Neural progenitor cell (in vitro differentiated cells): ENCODE results near the gene SULT1A3. TPM values are rescaled to one million over a fixed set of nuclear protein-coding genes. Genes with fewer than 3 reads are reported as not detected.
A peak's percentile ranks its signal among the peaks of the same experiment; 100 is the strongest.
"Not testable (repeated sequence)": the region's sequence is repeated elsewhere in the genome, so short reads cannot be mapped to it uniquely, and the experiment has no call there.

Source experiments
- DNase-seq: peaks from one replicate; pipeline ENCODE4 v3.0.0-alpha.2; 2016; ENCODE audit warnings: low spot score
- H2AFZ ChIP-seq: fragments of 200-600 bp; sonication (generic); replicated peaks from 2 replicates; pipeline ENCODE4 v1.6.1; 2016; ENCODE audit warnings: antibody characterized with exemption
- H3F3A ChIP-seq: fragments of 200-600 bp; sonication (generic); 2 replicates; pipeline ENCODE4 v1.6.1; 2016; ENCODE audit warnings: antibody characterized with exemption, low read depth
- H3K27ac ChIP-seq: fragments of 200-600 bp; sonication (generic); 2 replicates; pipeline ENCODE4 v1.5.1; 2016; ENCODE audit warnings: mild to moderate bottlenecking
- H3K27me3 ChIP-seq: fragments of 200-600 bp; sonication (generic); 2 replicates; pipeline ENCODE4 v1.6.1; 2016; ENCODE audit warnings: mild to moderate bottlenecking, moderate library complexity
- H3K36me3 ChIP-seq: fragments of 200-600 bp; sonication (generic); 2 replicates; pipeline ENCODE4 v1.5.1; 2016
- H3K4me1 ChIP-seq: fragments of 200-600 bp; sonication (generic); 2 replicates; pipeline ENCODE4 v1.6.1; 2016; ENCODE audit warnings: mixed run types
- H3K4me2 ChIP-seq: fragments of 200-600 bp; sonication (generic); 2 replicates; pipeline ENCODE4 v1.6.1; 2016
- H3K4me3 ChIP-seq: fragments of 200-600 bp; sonication (generic); 2 replicates; pipeline ENCODE4 v1.5.1; 2016
- H3K79me2 ChIP-seq: fragments of 200-600 bp; sonication (generic); 2 replicates; pipeline ENCODE4 v1.6.1; 2016; ENCODE audit warnings: low read depth
- H3K9ac ChIP-seq: fragments of 200-600 bp; sonication (generic); 2 replicates; pipeline ENCODE4 v1.6.1; 2016
- H3K9me3 ChIP-seq: fragments of 200-600 bp; sonication (generic); 2 replicates; pipeline ENCODE4 v1.5.1; 2016; ENCODE audit warnings: low read depth
- H4K20me1 ChIP-seq: fragments of 200-600 bp; sonication (generic); 2 replicates; pipeline ENCODE4 v1.6.1; 2016; ENCODE audit warnings: low read depth
- H3K27ac Mint-ChIP-seq: 3 replicates; pipeline ENCODE4 v1.8.0; 2021; ENCODE audit warnings: mixed read lengths
- H3K27me3 Mint-ChIP-seq: 2 replicates; pipeline ENCODE4 v1.8.0; 2022; ENCODE audit warnings: low read depth, mild to moderate bottlenecking, inconsistent platforms, moderate library complexity, mixed read lengths; ENCODE audit not compliant: insufficient read depth
- H3K36me3 Mint-ChIP-seq: 3 replicates; pipeline ENCODE4 v1.8.0; 2021; ENCODE audit warnings: mixed read lengths
- H3K4me1 Mint-ChIP-seq: 3 replicates; pipeline ENCODE4 v1.8.0; 2021; ENCODE audit warnings: mixed read lengths
- H3K4me3 Mint-ChIP-seq: 3 replicates; pipeline ENCODE4 v1.8.0; 2021; ENCODE audit warnings: mild to moderate bottlenecking, moderate library complexity, mixed read lengths
- H3K9me3 Mint-ChIP-seq: 3 replicates; pipeline ENCODE4 v1.8.0; 2020; ENCODE audit warnings: mixed read lengths
- total RNA-seq: library from RNA; depleted of rRNA; stranded (reverse); fragments of >200 nt; gene quantifications from 2 replicates; pipeline ENCODE4 v1.2.3, GENCODE V29; 2015; ENCODE audit warnings: low replicate concordance

The SULT1A3 gene
- total RNA-seq, 1 donor from 2014 or later: 6.2 TPM

DNA sequence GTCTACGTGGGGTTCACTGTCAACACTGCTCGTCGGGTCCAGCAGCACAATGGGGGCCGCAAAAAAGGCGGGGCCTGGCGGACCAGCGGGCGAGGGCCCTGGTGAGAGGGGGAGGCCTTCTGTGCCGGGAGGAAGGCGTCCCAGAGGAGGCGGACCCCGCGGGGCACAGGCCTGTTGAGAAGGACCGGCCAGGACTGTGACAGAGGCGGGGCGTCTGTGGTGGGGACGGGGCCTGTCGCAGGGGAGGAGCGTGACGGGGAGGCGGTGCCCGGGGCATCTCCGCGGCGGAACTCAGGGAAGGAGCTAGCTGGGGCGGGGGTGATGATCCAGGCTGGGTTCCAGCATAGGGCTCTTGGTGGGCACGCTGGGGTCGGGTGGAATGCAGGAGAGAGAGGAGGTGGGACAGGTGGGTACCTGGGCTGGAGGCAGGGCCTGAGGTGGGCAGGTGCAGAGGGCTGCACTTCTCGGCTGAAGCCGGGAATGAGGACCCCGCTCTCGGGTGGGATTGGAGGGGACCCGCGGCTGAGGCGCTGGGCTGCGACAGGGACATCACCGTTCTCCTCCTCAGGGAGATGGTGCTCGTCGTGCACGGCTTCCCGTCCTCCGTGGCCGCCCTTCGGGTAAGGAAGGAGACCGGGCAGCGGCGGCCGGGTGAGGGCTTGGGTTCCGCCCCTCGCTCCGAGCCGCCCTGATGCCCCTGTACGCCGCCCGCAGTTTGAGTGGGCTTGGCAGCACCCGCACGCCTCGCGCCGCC, 4.7 kb upstream of the SULT1A3 start:
- not testable (repeated sequence) for H3F3A ChIP-seq, H3K27ac Mint-ChIP-seq, H3K4me3 Mint-ChIP-seq, H3K27me3 ChIP-seq, H3K79me2 ChIP-seq, H3K36me3 ChIP-seq, H3K27me3 Mint-ChIP-seq, H3K4me1 ChIP-seq, H3K9ac ChIP-seq, H3K9me3 Mint-ChIP-seq, H3K4me1 Mint-ChIP-seq, H3K36me3 Mint-ChIP-seq, H4K20me1 ChIP-seq, H3K9me3 ChIP-seq, DNase-seq, H3K27ac ChIP-seq, H2AFZ ChIP-seq
- H3K4me2 ChIP-seq: peak overlapping the region; percentile 81
- peak overlapping the region; percentile 49 for H3K4me3 ChIP-seq

DNA sequence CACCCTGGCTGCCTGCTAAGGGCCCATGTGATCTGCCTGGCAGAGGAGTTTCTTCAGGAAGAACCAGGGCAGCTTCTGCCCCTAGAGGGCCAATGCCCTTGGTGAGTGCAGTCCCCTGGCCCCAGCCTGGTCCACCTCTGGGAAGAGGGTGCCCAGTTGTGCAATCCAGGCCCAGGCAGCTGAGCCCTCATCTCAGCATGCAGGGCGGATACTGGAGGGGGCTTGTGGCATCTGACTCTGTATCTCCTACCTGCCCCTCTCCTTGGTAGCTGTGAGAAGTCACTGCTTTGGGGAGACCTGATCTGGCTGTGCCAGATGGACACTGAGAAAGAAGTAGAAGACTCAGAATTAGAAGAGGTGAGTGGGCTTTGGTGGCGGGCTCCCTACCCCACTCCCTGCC, 2.1 kb upstream of the SULT1A3 start:
- H3K4me3 Mint-ChIP-seq: not testable (repeated sequence)

DNA sequence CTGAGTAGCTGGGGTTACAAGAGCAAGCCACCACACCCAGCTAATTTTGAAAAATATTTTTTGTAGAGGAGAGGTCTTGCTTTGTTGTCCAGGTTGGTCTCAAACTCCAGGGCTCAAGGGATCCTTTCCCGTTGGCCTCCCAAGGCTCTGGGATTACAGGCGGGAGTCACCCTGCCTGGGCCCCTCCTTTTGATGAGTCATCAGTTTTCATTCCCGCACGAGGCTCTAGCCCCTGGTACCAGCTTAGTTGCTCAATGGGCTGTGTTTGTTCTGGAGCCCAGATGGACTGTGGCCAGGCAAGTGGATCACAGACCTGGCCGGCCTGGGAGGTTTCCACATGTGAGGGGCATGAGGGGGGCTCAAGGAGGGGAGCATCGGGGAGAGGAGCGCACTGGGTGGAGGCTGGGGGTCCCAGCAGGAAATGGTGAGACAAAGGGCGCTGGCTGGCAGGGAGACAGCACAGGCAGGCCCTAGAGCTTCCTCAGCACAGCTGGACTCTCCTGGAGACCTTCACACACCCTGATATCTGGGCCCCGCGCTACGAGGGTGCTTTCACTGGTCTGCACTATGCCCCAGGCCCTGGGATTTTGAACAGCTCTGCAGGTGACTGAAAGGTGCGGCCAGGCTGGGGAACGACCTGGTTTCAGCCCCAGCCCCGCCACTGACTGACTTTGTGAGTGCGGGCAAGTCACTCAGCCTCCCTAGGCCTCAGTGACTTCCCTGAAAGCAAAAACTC, 721 bp downstream of the SULT1A3 start:
- H3K27me3 Mint-ChIP-seq, H3K9ac ChIP-seq, H3K4me2 ChIP-seq, H4K20me1 ChIP-seq, DNase-seq, H3F3A ChIP-seq, H3K36me3 Mint-ChIP-seq, H3K27ac ChIP-seq, H3K27ac Mint-ChIP-seq, H3K9me3 ChIP-seq, H3K4me3 Mint-ChIP-seq, H3K9me3 Mint-ChIP-seq, H3K4me3 ChIP-seq, H3K27me3 ChIP-seq, H3K79me2 ChIP-seq, H3K4me1 ChIP-seq, H3K36me3 ChIP-seq, H3K4me1 Mint-ChIP-seq, H2AFZ ChIP-seq: not testable (repeated sequence)

More for the DNA sequence above, 2.1 kb upstream of the SULT1A3 start:
- DNase-seq, H3K27ac Mint-ChIP-seq, H3K9ac ChIP-seq, H3K36me3 ChIP-seq, H3K27ac ChIP-seq, H3K79me2 ChIP-seq, H3K36me3 Mint-ChIP-seq, H3F3A ChIP-seq, H3K4me1 Mint-ChIP-seq, H3K4me1 ChIP-seq, H3K9me3 ChIP-seq, H3K27me3 Mint-ChIP-seq, H3K4me2 ChIP-seq, H3K4me3 ChIP-seq, H3K9me3 Mint-ChIP-seq, H3K27me3 ChIP-seq, H2AFZ ChIP-seq, H4K20me1 ChIP-seq: not testable (repeated sequence)

DNA sequence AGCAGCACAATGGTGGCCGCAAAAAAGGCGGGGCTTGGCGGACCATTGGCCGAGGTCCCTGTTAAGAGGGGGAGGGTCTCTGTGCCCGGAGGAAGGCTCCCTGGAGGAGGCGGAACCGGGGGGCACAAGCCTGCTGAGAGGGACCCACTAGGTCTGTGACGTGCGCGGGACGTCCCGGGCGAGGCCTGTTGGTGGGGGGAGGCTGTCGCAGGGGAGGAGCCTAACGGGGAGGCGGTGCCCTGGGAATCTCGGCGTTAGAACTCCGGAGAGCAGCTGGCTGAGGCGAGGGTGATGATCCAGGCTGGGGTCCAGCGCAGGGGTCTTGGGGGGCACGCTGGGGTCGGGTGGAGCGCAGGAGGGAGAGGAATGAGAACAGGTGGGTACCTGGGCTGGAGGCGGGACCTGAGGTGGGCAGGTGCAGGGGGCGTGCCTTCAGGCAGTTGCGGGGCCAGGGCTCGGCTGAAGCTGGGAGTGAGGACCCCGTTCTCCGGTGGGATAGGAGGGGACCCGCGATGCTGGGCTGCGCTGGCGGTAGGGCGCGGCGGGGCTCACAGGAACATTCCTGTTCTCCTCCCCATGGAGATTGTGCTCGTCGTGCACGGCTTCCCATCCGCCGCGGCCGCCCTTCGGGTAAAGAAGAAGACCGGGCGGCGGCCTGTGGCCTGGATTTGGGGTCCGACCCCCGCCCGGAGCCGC, 6.6 kb downstream of the SULT1A3 start:
- H3K4me3 ChIP-seq: peak overlapping the region; percentile 47
- not testable (repeated sequence) for DNase-seq

DNA sequence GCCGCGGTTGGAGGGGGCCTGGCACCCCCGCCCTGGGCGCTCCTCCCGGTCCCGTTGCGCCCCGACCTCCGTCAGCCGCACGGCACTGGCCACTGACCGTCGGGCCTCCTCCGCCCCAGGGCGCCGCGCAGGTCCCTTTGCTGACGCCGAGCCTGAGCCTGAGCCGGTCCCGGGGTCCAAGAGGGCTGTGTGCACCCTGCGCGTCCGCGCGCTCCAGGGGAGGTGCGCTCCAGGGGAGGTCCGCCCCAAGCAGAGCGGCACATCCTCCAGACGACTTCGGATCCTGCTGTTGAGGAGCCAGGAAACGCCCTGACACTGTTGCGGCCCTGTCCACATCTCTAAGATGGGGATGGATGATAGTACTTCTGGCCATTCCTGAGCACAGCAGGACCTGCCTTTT, 7.2 kb downstream of the SULT1A3 start:
- not testable (repeated sequence) for H3K4me3 Mint-ChIP-seq, H3K36me3 Mint-ChIP-seq, H3F3A ChIP-seq, H3K27me3 ChIP-seq, H3K27me3 Mint-ChIP-seq, DNase-seq, H3K79me2 ChIP-seq, H3K9ac ChIP-seq, H3K9me3 ChIP-seq, H3K9me3 Mint-ChIP-seq, H4K20me1 ChIP-seq, H3K36me3 ChIP-seq, H3K4me1 ChIP-seq, H3K4me1 Mint-ChIP-seq, H2AFZ ChIP-seq, H3K27ac Mint-ChIP-seq, H3K27ac ChIP-seq
- peak overlapping the region; percentile 47 for H3K4me3 ChIP-seq
- peak overlapping the region; percentile 76 for H3K4me2 ChIP-seq

More for the DNA sequence above, 6.6 kb downstream of the SULT1A3 start:
- not testable (repeated sequence) for H3K9me3 ChIP-seq, H3K4me3 Mint-ChIP-seq, H3K36me3 Mint-ChIP-seq, H3F3A ChIP-seq, H3K36me3 ChIP-seq, H4K20me1 ChIP-seq, H3K9ac ChIP-seq, H3K9me3 Mint-ChIP-seq, H3K27ac ChIP-seq, H2AFZ ChIP-seq, H3K4me1 ChIP-seq, H3K79me2 ChIP-seq, H3K27me3 Mint-ChIP-seq, H3K27me3 ChIP-seq, H3K4me1 Mint-ChIP-seq, H3K27ac Mint-ChIP-seq
- peak overlapping the region; percentile 76 for H3K4me2 ChIP-seq

DNA sequence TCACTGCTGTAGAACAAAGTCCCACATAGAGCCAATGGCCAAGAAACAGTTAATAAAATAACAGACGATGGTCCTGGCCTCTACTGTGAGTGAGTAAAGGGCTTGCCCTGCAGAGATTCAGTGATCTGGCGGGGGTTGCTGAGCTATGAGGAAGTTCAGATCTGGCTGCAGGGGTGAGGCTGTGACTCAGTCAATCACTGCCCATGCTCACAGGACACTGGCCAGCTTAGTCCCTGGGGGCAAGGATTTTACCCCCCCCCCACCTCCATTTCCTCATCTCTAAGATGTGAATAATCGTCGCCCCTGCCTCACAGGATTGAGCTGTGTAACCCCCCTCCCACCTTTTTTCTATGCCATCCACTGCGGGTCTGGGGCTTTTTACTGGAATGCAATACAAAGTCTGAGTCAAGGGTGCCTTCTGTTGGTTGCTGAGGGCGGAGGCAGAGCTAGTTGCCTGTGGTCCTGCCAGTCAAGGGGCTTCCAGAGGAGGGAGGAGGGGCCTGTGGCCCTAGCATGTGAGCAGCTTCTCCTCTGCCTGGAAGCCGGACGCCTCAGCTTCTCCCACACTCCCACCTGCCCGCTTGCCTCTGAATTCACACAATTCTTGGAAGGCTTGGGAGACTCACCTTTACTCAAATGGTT, 8.1 kb downstream of the SULT1A3 start:
- not testable (repeated sequence) for H3K27me3 Mint-ChIP-seq, H3K27ac Mint-ChIP-seq, H3K36me3 Mint-ChIP-seq, H3K36me3 ChIP-seq, H3K9me3 Mint-ChIP-seq, H3K27me3 ChIP-seq, H3K4me3 ChIP-seq, H2AFZ ChIP-seq, H4K20me1 ChIP-seq, H3K4me3 Mint-ChIP-seq, H3K79me2 ChIP-seq, H3K4me1 Mint-ChIP-seq, DNase-seq, H3K4me1 ChIP-seq, H3K27ac ChIP-seq, H3K4me2 ChIP-seq, H3K9ac ChIP-seq, H3K9me3 ChIP-seq, H3F3A ChIP-seq

DNA sequence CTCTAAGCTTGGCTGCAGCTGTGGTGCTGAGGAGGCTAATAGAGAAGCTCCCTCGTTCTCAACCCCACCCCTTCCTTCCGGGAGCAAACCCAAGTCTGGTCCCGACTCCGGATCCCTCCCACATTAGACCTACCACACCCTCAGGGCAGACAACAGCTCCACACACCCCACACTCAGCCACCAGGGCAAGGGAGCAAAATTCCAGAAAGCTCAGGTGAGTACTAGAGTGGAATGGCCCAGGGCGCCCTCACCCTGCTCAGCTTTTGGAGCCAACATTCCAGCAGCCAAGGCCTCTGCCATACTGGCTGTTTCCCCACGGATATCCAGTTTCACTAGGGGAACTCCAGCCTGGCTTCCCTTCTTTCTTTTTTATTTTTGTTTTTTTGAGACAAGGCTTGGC, 10.0 kb downstream of the SULT1A3 start:
- not testable (repeated sequence) for H3K79me2 ChIP-seq, H3K4me1 Mint-ChIP-seq, DNase-seq, H3K4me3 Mint-ChIP-seq, H3K9me3 Mint-ChIP-seq, H4K20me1 ChIP-seq, H3K27ac ChIP-seq, H3K27me3 ChIP-seq, H2AFZ ChIP-seq, H3K9me3 ChIP-seq, H3K27me3 Mint-ChIP-seq, H3K9ac ChIP-seq, H3F3A ChIP-seq, H3K27ac Mint-ChIP-seq, H3K36me3 Mint-ChIP-seq, H3K36me3 ChIP-seq, H3K4me2 ChIP-seq, H3K4me1 ChIP-seq, H3K4me3 ChIP-seq
